ENCODE results near the gene CCSER1. TPM values are rescaled to one million over a fixed set of nuclear protein-coding genes. Genes with fewer than 3 reads are reported as not detected.
A peak's percentile ranks its signal among the peaks of the same experiment; 100 is the strongest.

The CCSER1 gene
- polyA plus RNA-seq, 1 donor from 2014 or later: 20.8 TPM

DNA sequence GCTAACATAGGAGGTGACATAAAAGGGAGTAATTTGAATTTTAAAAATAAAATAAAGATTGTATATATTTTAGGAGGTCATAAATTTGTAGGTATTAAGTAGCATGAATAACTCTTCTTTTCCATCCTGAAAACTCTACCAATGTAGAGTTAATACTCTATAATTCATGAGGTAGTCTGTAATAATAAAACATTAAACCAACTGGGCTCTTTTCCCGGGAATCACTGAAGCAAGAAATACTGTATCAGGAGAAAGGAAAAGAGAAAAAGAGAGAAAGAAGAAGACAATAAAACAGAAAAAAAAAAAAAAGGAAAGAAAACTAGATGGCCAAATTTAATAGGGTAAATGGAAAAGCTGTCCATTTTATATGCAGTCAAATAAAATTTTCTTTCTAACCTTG, 984.4 kb downstream of the CCSER1 start:
- no peaks in the 10 kb centered on the region for H3K9me2 ChIP-seq (ENCODE audit: insufficient read depth, low read length)
- no peaks in the 10 kb centered on the region for H3K9me3 ChIP-seq (ENCODE audit: low read length)
- TF ChIP-seq EZH2 (IDR thresholded peaks at IDR 0.05; ENCODE audit: borderline replicate concordance, insufficient read depth, low read length, poor library complexity, severe bottlenecking): no peak
- no peak for TF ChIP-seq CTCF (IDR thresholded peaks at IDR 0.05; ENCODE audit: poor library complexity, severe bottlenecking)
- no peak for TF ChIP-seq TAF1 (IDR thresholded peaks at IDR 0.05; ENCODE audit: low read depth)
- no peak for TF ChIP-seq MXI1 (conservative IDR thresholded peaks at IDR 0.05; ENCODE audit: poor library complexity, severe bottlenecking)
- TF ChIP-seq SMC3 (conservative IDR thresholded peaks at IDR 0.05; ENCODE audit: poor library complexity): no peak
- H3K79me2 ChIP-seq (replicated peaks; ENCODE audit: insufficient read depth, low read length): no peaks in the 10 kb centered on the region
- H3K9ac ChIP-seq (ENCODE audit: low read length): no peak overlapping the region
- no peaks in the 10 kb centered on the region for H3K36me3 ChIP-seq (ENCODE audit: insufficient read depth, low read length)
- H3K27me3 ChIP-seq (ENCODE audit: insufficient read depth, low read depth, low read length): no peaks in the 10 kb centered on the region
- H4K20me1 ChIP-seq (ENCODE audit: insufficient read depth): no peaks in the 10 kb centered on the region
- no peak overlapping the region for H3K4me2 ChIP-seq (ENCODE audit: low read length)
- H3K4me3 ChIP-seq (ENCODE audit: low read length): no peak overlapping the region
- no peak overlapping the region for H2AFZ ChIP-seq (ENCODE audit: low read depth, low read length)
- H3F3A ChIP-seq (ENCODE audit: insufficient read depth, low read length, poor library complexity, severe bottlenecking): no peaks in the 10 kb centered on the region
- H3K27ac ChIP-seq (ENCODE audit: low read length): no peak overlapping the region

GRCh38 chr4:91113130-91113706, 986.0 kb downstream of the CCSER1 start:
- Histone ChIP-seq H3F3A (ENCODE audit: insufficient read depth, low read length, poor library complexity, severe bottlenecking) (no peaks in the 10 kb centered on the region), H2AFZ (ENCODE audit: low read depth, low read length) (no peak overlapping the region), H3K9ac (ENCODE audit: low read length) (no peak overlapping the region), H3K9me2 (ENCODE audit: insufficient read depth, low read length) (no peaks in the 10 kb centered on the region), H3K36me3 (ENCODE audit: insufficient read depth, low read length) (no peaks in the 10 kb centered on the region), H3K4me3 (ENCODE audit: low read length) (no peak overlapping the region), H3K27ac (ENCODE audit: low read length) (no peak overlapping the region), H4K20me1 (ENCODE audit: insufficient read depth) (no peaks in the 10 kb centered on the region), H3K9me3 (ENCODE audit: low read length) (no peaks in the 10 kb centered on the region), H3K27me3 (ENCODE audit: insufficient read depth, low read depth, low read length) (no peaks in the 10 kb centered on the region), H3K79me2 (replicated peaks; ENCODE audit: insufficient read depth, low read length) (no peaks in the 10 kb centered on the region), H3K4me2 (ENCODE audit: low read length) (no peak overlapping the region)
- TF ChIP-seq CTCF (IDR thresholded peaks at IDR 0.05; ENCODE audit: poor library complexity, severe bottlenecking) (peak; percentile 78), MXI1 (conservative IDR thresholded peaks at IDR 0.05; ENCODE audit: poor library complexity, severe bottlenecking) (no peak), RAD21 (conservative IDR thresholded peaks at IDR 0.05) (peak; percentile 87), EP300 (conservative IDR thresholded peaks at IDR 0.05; ENCODE audit: poor library complexity, severe bottlenecking) (no peak), SMC3 (conservative IDR thresholded peaks at IDR 0.05; ENCODE audit: poor library complexity) (peak; percentile 82)

- Histone ChIP-seq H3K4me2 (ENCODE audit: low read length) (no peak overlapping the region), H3K9me2 (ENCODE audit: insufficient read depth, low read length) (no peaks in the 10 kb centered on the region), H3K27me3 (ENCODE audit: insufficient read depth, low read depth, low read length) (no peaks in the 10 kb centered on the region), H3K9me3 (ENCODE audit: low read length) (no peaks in the 10 kb centered on the region), H2AFZ (ENCODE audit: low read depth, low read length) (no peak overlapping the region), H3F3A (ENCODE audit: insufficient read depth, low read length, poor library complexity, severe bottlenecking) (no peaks in the 10 kb centered on the region), H3K27ac (ENCODE audit: low read length) (no peak overlapping the region), H3K79me2 (replicated peaks; ENCODE audit: insufficient read depth, low read length) (no peaks in the 10 kb centered on the region), H3K4me3 (ENCODE audit: low read length) (no peak overlapping the region), H3K9ac (ENCODE audit: low read length) (no peak overlapping the region), H3K36me3 (ENCODE audit: insufficient read depth, low read length) (no peaks in the 10 kb centered on the region), H4K20me1 (ENCODE audit: insufficient read depth) (no peaks in the 10 kb centered on the region)
- TF ChIP-seq CTCF (IDR thresholded peaks at IDR 0.05; ENCODE audit: poor library complexity, severe bottlenecking): no peak
- TF ChIP-seq RAD21 (conservative IDR thresholded peaks at IDR 0.05): no peak
- TF ChIP-seq, protein P1, sequence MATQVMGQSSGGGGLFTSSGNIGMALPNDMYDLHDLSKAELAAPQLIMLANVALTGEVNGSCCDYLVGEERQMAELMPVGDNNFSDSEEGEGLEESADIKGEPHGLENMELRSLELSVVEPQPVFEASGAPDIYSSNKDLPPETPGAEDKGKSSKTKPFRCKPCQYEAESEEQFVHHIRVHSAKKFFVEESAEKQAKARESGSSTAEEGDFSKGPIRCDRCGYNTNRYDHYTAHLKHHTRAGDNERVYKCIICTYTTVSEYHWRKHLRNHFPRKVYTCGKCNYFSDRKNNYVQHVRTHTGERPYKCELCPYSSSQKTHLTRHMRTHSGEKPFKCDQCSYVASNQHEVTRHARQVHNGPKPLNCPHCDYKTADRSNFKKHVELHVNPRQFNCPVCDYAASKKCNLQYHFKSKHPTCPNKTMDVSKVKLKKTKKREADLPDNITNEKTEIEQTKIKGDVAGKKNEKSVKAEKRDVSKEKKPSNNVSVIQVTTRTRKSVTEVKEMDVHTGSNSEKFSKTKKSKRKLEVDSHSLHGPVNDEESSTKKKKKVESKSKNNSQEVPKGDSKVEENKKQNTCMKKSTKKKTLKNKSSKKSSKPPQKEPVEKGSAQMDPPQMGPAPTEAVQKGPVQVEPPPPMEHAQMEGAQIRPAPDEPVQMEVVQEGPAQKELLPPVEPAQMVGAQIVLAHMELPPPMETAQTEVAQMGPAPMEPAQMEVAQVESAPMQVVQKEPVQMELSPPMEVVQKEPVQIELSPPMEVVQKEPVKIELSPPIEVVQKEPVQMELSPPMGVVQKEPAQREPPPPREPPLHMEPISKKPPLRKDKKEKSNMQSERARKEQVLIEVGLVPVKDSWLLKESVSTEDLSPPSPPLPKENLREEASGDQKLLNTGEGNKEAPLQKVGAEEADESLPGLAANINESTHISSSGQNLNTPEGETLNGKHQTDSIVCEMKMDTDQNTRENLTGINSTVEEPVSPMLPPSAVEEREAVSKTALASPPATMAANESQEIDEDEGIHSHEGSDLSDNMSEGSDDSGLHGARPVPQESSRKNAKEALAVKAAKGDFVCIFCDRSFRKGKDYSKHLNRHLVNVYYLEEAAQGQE (IDR thresholded peaks at IDR 0.05; ENCODE audit: borderline replicate concordance): no peak
- no peak for TF ChIP-seq MXI1 (conservative IDR thresholded peaks at IDR 0.05; ENCODE audit: poor library complexity, severe bottlenecking)
- TF ChIP-seq EP300 (conservative IDR thresholded peaks at IDR 0.05; ENCODE audit: poor library complexity, severe bottlenecking): no peak
- no peak for TF ChIP-seq SMC3 (conservative IDR thresholded peaks at IDR 0.05; ENCODE audit: poor library complexity)
Observed at GRCh38 chr4:91114386-91114785, 987.2 kb downstream of the CCSER1 start.

Measured in neural cell (in vitro differentiated cells).